PFSK-1 (cell line): Measurements from ENCODE around the gene GPR148.

Source experiments
- FOXP2 ChIP-seq: optimal IDR thresholded peaks from 2 replicates; pipeline ENCODE3; 2011; ENCODE audit warnings: borderline replicate concordance, control low read depth, inconsistent platforms; ENCODE audit not compliant: insufficient read depth; ENCODE audit errors: extremely low read length, extremely low read depth
- POLR2AphosphoS5 ChIP-seq: IDR thresholded peaks from 2 replicates; pipeline ENCODE4 v1.6.1; 2012; ENCODE audit warnings: low read depth, mild to moderate bottlenecking, control low read depth, low read length, moderate library complexity
- REST ChIP-seq, 2 experiments: IDR thresholded peaks; 2 replicates each; pipeline versions ENCODE4 v1.6.1 to v1.8.0; 2011 to 2012; ENCODE audit warnings: low read depth in 2 of 2, low read length in 2 of 2, control low read depth in 1 of 2, inconsistent platforms in 1 of 2, mild to moderate bottlenecking in 1 of 2, moderate library complexity in 1 of 2; ENCODE audit not compliant: insufficient read depth in 1 of 2
- SIN3A ChIP-seq: IDR thresholded peaks from 2 replicates; pipeline ENCODE4 v1.6.1; 2012; ENCODE audit warnings: mild to moderate bottlenecking, low read length, moderate library complexity, borderline replicate concordance; ENCODE audit not compliant: insufficient read depth
- TAF1 ChIP-seq: IDR thresholded peaks from 2 replicates; pipeline ENCODE4 v1.6.1; 2012; ENCODE audit warnings: low read length, control low read depth, borderline replicate concordance; ENCODE audit not compliant: insufficient read depth

- TF ChIP-seq TAF1 (no peak), REST (IDR thresholded peaks at IDR 0.05; ENCODE audit: insufficient read depth in 1 of 2, low read depth in 2 of 2, low read length in 2 of 2) (no peak), POLR2AphosphoS5 (no peak), SIN3A (no peak), FOXP2 (no peak)
Observed at GRCh38 chr2:130737592-130737991, 8.7 kb downstream of the GPR148 start.
